Keratinocyte (primary cell): ENCODE results near the gene HPD.

Source experiments
- EZH2 ChIP-seq: IDR thresholded peaks from one replicate; pipeline ENCODE4 v1.6.1; 2012; ENCODE audit warnings: inconsistent platforms, mild to moderate bottlenecking, low read length, moderate library complexity
- TF ChIP-seq, protein P1 (sequence below), 3 experiments: IDR thresholded peaks in 1 of 3; conservative IDR thresholded peaks in 1 of 3; optimal IDR thresholded peaks in 1 of 3; 2 replicates in 2 of 3; 3 replicates in 1 of 3; pipeline versions ENCODE3 to v1.5.1; 2011; ENCODE audit warnings: low read length in 3 of 3, mild to moderate bottlenecking in 3 of 3, moderate library complexity in 2 of 3, control low read depth in 1 of 3, inconsistent platforms in 1 of 3; ENCODE audit not compliant: insufficient read depth in 2 of 3; ENCODE audit errors: extremely low read depth in 1 of 3

DNA sequence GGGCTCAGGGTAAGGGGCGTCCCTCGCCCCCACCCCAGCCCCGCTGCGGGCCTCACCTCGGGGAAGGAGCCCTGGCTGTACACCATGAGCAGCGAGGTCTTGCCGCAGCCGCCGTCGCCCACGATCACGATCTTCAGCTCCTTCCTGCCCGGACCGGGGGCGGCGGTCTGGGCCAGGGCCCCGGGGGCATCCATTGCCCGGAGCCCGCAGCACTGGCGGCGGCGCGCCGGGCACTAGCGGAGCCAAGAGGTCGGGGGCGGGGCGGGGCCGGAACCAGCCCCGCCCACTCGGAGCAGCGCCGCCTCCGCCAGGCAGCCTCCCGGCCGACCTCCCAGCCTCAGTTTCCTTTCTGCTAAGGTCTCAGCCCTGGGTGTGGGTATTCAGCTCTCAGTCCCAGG, 65.2 kb downstream of the HPD start, which contains the start of gene RHOF:
- TF ChIP-seq, protein P1, sequence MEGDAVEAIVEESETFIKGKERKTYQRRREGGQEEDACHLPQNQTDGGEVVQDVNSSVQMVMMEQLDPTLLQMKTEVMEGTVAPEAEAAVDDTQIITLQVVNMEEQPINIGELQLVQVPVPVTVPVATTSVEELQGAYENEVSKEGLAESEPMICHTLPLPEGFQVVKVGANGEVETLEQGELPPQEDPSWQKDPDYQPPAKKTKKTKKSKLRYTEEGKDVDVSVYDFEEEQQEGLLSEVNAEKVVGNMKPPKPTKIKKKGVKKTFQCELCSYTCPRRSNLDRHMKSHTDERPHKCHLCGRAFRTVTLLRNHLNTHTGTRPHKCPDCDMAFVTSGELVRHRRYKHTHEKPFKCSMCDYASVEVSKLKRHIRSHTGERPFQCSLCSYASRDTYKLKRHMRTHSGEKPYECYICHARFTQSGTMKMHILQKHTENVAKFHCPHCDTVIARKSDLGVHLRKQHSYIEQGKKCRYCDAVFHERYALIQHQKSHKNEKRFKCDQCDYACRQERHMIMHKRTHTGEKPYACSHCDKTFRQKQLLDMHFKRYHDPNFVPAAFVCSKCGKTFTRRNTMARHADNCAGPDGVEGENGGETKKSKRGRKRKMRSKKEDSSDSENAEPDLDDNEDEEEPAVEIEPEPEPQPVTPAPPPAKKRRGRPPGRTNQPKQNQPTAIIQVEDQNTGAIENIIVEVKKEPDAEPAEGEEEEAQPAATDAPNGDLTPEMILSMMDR (optimal IDR thresholded peaks at IDR 0.05 in 1 of 3, IDR thresholded peaks at IDR 0.05 in 1 of 3, conservative IDR thresholded peaks at IDR 0.05 in 1 of 3; ENCODE audit: extremely low read depth in 1 of 3, insufficient read depth in 2 of 3, low read length in 3 of 3): no peak
- TF ChIP-seq EZH2: no peak
